LNCAP (cell line): Measurements from ENCODE around the gene COASY.

Experiments
- CTCF ChIP-seq: fragments of 450-650 bp; IDR thresholded peaks from 2 replicates; pipeline ENCODE4 v1.5.1; 2017; ENCODE audit warnings: mild to moderate bottlenecking

The COASY gene

DNA sequence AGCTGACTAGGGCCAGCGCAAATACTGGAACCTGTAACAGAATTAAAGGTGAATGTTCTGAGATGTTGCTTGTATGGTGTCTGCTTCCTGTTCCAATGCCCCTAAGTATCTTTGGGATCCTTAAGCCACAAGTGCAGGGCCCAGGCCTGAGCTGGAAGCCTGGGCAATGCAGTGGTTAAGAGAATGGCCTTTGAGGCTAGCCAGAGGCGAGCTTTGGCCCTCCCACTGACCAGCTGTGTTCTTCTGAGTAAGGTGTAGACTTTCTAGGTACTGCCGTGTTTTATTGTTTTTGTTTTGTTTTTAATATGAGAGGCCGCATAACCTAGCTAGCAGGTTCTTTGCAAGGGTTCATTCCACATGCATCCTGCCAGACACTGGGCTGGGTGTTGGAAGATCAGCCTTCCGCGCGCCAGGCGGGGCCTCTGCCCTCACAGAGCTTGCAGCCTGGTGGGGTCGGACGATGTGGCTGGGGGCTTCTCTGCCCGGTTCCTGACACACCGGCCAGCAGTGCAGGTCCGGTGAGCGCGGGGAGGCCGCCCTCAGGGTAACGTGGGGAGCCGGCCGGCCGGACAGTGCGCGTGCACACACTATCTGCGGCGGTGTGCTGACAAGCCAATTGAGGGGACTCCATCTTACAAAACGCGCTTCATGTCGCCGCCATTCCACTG, 4.4 kb downstream of the COASY start:
- TF ChIP-seq CTCF = no peak

DNA sequence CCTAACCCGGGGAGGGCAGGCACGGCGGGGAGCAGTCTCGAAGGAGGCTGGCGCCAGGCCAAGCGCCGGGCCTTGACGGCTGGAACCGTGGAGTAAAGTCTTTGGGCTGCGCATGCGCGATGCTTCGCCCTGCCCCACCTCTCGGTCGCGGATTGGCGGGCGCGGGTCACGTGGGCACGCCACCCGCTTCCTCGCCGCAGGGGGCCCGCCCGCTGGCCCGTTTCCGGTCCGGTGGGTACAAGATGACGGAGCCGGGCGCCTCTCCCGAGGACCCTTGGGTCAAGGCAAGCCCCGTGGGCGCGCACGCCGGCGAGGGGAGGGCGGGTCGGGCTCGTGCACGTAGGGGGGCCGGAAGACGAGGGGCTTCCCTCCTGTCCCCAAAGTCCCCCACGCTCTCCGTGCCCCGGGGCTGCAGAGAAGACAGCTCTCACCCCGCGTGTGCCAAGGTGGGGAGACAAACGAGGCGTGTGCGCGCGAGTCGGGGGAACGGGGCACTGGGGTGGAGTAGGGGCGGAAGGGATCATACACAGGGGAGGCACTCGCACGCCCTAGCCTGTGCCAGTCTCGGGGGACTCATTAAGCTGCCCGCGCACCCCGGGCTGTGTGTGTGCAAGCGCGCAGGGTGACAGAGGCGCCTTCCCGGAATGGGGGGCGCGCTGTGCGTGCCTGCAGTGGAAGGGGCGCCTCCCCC, 5.1 kb downstream of the COASY start, which contains the start of gene MLX:
Gene MLX (plus strand): TSS at position 218 of the 691 bp plus-strand sequence. CDS start 25 bp downstream, at position 243.
- no peak for TF ChIP-seq CTCF

DNA sequence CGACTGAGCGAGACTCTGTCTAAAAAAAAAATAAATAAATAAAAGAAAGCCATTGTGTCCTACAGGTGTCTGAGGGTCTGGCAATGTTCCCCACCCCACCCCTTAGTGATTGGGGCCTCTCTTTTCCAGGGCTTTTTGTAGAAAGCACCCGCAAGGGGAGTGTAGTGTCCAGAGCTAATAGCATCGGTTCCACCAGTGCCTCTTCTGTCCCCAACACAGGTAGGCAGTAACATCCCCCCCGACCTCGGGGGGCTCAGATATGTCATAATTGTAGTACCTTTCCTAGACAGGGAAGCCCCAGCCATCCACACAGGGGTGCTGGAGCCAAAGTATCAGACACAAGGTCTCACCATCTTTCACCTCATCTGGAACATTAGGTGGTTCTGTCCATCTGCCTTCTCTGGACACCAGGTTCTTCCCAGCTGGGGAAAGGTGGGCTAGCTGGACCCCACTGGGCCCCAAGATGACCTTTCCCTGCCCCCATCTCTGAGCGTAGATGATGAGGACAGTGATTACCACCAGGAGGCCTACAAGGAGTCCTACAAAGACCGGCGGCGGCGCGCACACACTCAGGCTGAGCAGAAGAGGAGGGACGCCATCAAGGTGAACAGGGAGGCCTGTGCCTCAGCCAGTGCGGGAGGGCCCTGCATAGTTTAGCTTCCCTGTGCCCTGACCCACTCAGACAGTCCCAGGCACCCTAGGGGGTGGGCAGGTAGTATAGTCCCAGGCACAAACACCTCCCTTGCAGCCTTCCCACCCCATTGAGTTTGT, 6.6 kb downstream of the COASY start:
- TF ChIP-seq CTCF = no peak

DNA sequence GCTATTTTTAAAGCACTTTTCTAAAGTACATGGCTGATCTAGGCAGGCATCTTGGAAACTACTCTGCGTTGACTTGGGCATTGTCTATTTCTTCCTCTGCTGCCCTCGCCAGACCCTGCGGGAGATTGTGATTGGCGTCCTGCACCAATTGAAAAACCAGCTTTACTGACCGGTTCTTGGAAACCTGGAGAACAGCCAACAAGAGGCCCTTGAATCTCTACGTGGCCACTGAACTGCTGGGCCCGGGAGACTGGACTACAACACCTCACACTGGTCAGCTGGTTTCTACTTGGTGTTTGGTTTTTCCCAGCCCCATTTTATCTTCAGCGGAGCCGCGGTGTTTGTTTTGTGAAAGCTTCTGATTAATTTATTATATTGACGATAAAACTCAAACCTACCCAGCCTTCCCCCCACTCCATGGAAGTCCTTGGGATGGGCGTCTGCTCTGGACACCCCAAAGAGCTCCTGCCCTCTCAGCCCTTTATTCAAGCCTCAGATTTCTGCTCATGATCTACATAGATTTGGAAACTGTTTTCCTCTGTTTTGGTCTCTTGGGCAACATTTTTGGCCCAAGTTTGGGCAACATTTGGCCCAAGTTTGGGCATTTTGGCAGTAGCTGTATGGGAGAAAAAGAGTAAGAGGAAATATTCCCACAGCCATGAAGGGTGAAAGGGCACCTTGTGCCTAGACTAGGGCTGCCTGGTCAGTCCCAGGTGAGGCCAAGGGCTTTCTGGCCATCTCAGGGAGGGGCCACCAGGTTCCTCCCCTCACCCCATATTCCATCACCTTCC, 9.7 kb downstream of the COASY start:
- no peak for TF ChIP-seq CTCF

DNA sequence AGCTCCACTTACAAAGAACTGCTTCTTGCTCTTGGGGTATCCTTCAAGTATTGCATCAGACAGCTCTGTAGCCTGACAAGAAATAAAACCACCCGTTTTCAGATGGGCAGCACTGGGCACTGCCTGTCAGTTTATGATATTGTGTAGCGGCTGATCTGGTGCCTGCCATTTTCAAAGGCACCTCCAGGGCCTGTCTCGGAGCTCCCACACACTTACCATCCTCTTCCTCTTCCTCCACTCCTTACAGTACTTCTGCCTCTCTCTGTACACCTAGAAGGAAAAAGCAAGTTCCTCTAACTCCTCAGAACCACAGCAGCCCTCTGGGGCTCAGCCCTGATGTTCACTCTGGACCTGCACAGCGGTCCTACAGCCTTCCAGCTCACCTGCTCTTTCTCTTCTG, 11.1 kb downstream of the COASY start:
- no peak for TF ChIP-seq CTCF

GRCh38 chr17:42574463-42574862, 12.5 kb downstream of the COASY start:
- no peak for TF ChIP-seq CTCF

GRCh38 chr17:42577140-42577531, 15.2 kb downstream of the COASY start:
- TF ChIP-seq CTCF = no peak
